HCT116 (cell line): ENCODE measurements around the gene KIF26B. TPM values are rescaled to one million over a fixed set of nuclear protein-coding genes. Genes with fewer than 3 reads are reported as not detected.

Experiments used
- ATAC-seq: fragments of 200-7000 bp; cut with Tn5 transposase; 2 replicates; pipeline ENCODE4 v1.9.1; 2020; ENCODE audit warnings: mild to moderate bottlenecking, moderate library complexity
- BruUV-seq: library from RNA; stranded (reverse); fragments of 400-500 nt; replicated peaks from 2 replicates; lab custom pipeline; 2021; lab: Mats Ljungman, UMichigan
- CTCF ChIA-PET: fragments of 300-600 bp; sonication (Branson Sonifier 250); formaldehyde crosslinking; loops from one replicate; lab custom pipeline; 2021; ENCODE audit warnings: antibody characterized with exemption; lab: Charles Lee
- POLR2A ChIA-PET: fragments of 300-600, 350-600 bp; sonication (Branson Sonifier 250); formaldehyde crosslinking; loops from one replicate; lab custom pipeline; 2021; ENCODE audit warnings: antibody characterized with exemption; lab: Charles Lee
- RAD21 ChIA-PET, 2 experiments: fragments of 300-600 bp; sonication (Branson Sonifier 250); formaldehyde crosslinking; loops; one replicate each; lab custom pipeline; 2023; ENCODE audit warnings: low total read pairs in 2 of 2; ENCODE audit not compliant: uncharacterized antibody in 2 of 2, unreplicated experiment in 2 of 2, low non-redundant PET in 1 of 2; lab: Charles Lee
- DNase-seq: peaks from one replicate; pipeline ENCODE4 v3.0.0-alpha.2; 2010; ENCODE audit warnings: low read depth, low spot score
- H2AFZ ChIP-seq: fragments of 200-600 bp; shearing (Covaris generic), sonication (generic); 2 replicates; pipeline ENCODE4 v1.6.1; 2017; ENCODE audit warnings: low read depth, mixed run types, mixed read lengths, antibody characterized with exemption, low read length; ENCODE audit not compliant: poor library complexity, severe bottlenecking
- H3K27ac ChIP-seq: 2 replicates; pipeline ENCODE4 v1.5.1; 2012; ENCODE audit warnings: low read depth, low read length
- H3K27me3 ChIP-seq: fragments of 200-600 bp; sonication (generic); 2 replicates; pipeline ENCODE4 v1.6.1; 2016; ENCODE audit warnings: mixed run types, low read length, mixed read lengths; ENCODE audit not compliant: insufficient read depth
- H3K36me3 ChIP-seq, 2 experiments: fragments of 200-500 bp in 1 of 2; fragments of 200-600 bp in 1 of 2; sonication (Bioruptor generic) in 1 of 2; sonication (generic) in 1 of 2; 2 replicates each; pipeline versions ENCODE4 v1.5.1 to v1.6.1; 2014 to 2016; ENCODE audit warnings: low read length in 2 of 2, inconsistent platforms in 1 of 2, mixed read lengths in 1 of 2, mixed run types in 1 of 2; ENCODE audit not compliant: insufficient read depth in 2 of 2, control insufficient read depth in 1 of 2
- H3K4me1 ChIP-seq, 2 experiments: fragments of 200-600 bp in 1 of 2; sonication (generic) in 1 of 2; 2 replicates each; pipeline versions ENCODE4 v1.5.1 to v1.6.1; 2012 to 2017; ENCODE audit warnings: low read length in 2 of 2, inconsistent platforms in 1 of 2, mild to moderate bottlenecking in 1 of 2, mixed read lengths in 1 of 2, mixed run types in 1 of 2, moderate library complexity in 1 of 2; ENCODE audit not compliant: insufficient read depth in 2 of 2, control insufficient read depth in 1 of 2
- H3K4me2 ChIP-seq: fragments of 200-600 bp; sonication (generic); 2 replicates; pipeline ENCODE4 v1.6.1; 2017; ENCODE audit warnings: mixed run types, low read length, mixed read lengths
- H3K4me3 ChIP-seq, 2 experiments: fragments of 200-600 bp in 1 of 2; sonication (generic) in 1 of 2; replicated peaks in 1 of 2; 2 replicates each; pipeline ENCODE4 v1.5.1; 2011 to 2016; ENCODE audit warnings: low read length in 2 of 2, control low read depth in 1 of 2, low read depth in 1 of 2, mild to moderate bottlenecking in 1 of 2, mixed read lengths in 1 of 2, mixed run types in 1 of 2
- H3K79me2 ChIP-seq: fragments of 200-600 bp; sonication (generic); 2 replicates; pipeline ENCODE4 v1.6.1; 2017; ENCODE audit warnings: mild to moderate bottlenecking, mixed run types, low read length, moderate library complexity, mixed read lengths; ENCODE audit not compliant: insufficient read depth
- H3K9ac ChIP-seq: fragments of 200-600 bp; sonication (generic); 2 replicates; pipeline ENCODE4 v1.6.1; 2016; ENCODE audit warnings: low read length, mixed read lengths
- H3K9me2 ChIP-seq: fragments of 200-600 bp; sonication (generic), shearing (Covaris generic); 2 replicates; pipeline ENCODE4 v1.6.1; 2017; ENCODE audit warnings: mixed run types, mild to moderate bottlenecking, moderate library complexity; ENCODE audit not compliant: insufficient read depth
- H3K9me3 ChIP-seq, 2 experiments: fragments of 200-500 bp in 1 of 2; fragments of 200-600 bp in 1 of 2; sonication (Bioruptor generic) in 1 of 2; sonication (generic) in 1 of 2; 2 replicates each; pipeline ENCODE4 v1.6.1; 2014 to 2017; ENCODE audit warnings: low read length in 2 of 2, mixed read lengths in 2 of 2, inconsistent platforms in 1 of 2, low read depth in 1 of 2, mild to moderate bottlenecking in 1 of 2, mixed run types in 1 of 2, moderate library complexity in 1 of 2; ENCODE audit not compliant: control insufficient read depth in 1 of 2, insufficient read depth in 1 of 2
- H4K20me1 ChIP-seq: fragments of 200-600 bp; sonication (generic), shearing (Covaris generic); 2 replicates; pipeline ENCODE4 v1.6.1; 2017; ENCODE audit warnings: mixed run types, mild to moderate bottlenecking, moderate library complexity; ENCODE audit not compliant: insufficient read depth
- CEBPB ChIP-seq: IDR thresholded peaks from 2 replicates; pipeline ENCODE4 v1.6.1; 2012; ENCODE audit warnings: low read depth
- CTCF ChIP-seq, 3 experiments: fragments of 200-600 bp in 1 of 3; sonication (generic) in 1 of 3; IDR thresholded peaks in 2 of 3; conservative IDR thresholded peaks in 1 of 3; 2 replicates each; pipeline ENCODE4 v1.5.1; 2012 to 2017; ENCODE audit warnings: low read depth in 2 of 3, low read length in 2 of 3, antibody characterized with exemption in 1 of 3, borderline replicate concordance in 1 of 3, control low read depth in 1 of 3, mild to moderate bottlenecking in 1 of 3, mixed read lengths in 1 of 3, mixed run types in 1 of 3, moderate library complexity in 1 of 3; ENCODE audit not compliant: insufficient read depth in 1 of 3
- EGR1 ChIP-seq: IDR thresholded peaks from 2 replicates; pipeline ENCODE4 v1.6.1; 2012; ENCODE audit warnings: low read depth
- EZH2 ChIP-seq: fragments of 200-600 bp; sonication (generic); IDR thresholded peaks from 2 replicates; pipeline ENCODE4 v1.6.1; 2017; ENCODE audit warnings: antibody characterized with exemption, mixed run types
- JUND ChIP-seq: IDR thresholded peaks from 2 replicates; pipeline ENCODE4 v1.6.1; 2012
- POLR2AphosphoS5 ChIP-seq: IDR thresholded peaks from 2 replicates; pipeline ENCODE4 v1.6.1; 2011; ENCODE audit warnings: mild to moderate bottlenecking, low read depth, low read length, moderate library complexity
- SIN3A ChIP-seq: IDR thresholded peaks from 2 replicates; pipeline ENCODE4 v1.6.1; 2012; ENCODE audit warnings: low read depth
- SP1 ChIP-seq: IDR thresholded peaks from 2 replicates; pipeline ENCODE4 v1.6.1; 2012; ENCODE audit warnings: low read depth
- TCF7L2 ChIP-seq: IDR thresholded peaks from 2 replicates; pipeline ENCODE4 v1.7.0; 2011; ENCODE audit warnings: borderline replicate concordance, inconsistent platforms; ENCODE audit not compliant: insufficient read depth, insufficient read length; ENCODE audit errors: extremely low read depth
- ZBTB33 ChIP-seq: IDR thresholded peaks from 2 replicates; pipeline ENCODE4 v1.6.1; 2011; ENCODE audit warnings: mild to moderate bottlenecking, low read length, moderate library complexity; ENCODE audit not compliant: insufficient replicate concordance; ENCODE audit errors: extremely low read depth
- ZFX ChIP-seq: fragments of 450-650 bp; IDR thresholded peaks from 2 replicates; pipeline ENCODE4 v1.6.1; 2017
- ZNF274 ChIP-seq: fragments of 200-500 bp; sonication (Bioruptor generic); IDR thresholded peaks from 2 replicates; pipeline ENCODE4 v1.6.1; 2014; ENCODE audit warnings: mild to moderate bottlenecking, low read depth, low read length, inconsistent platforms
- intact Hi-C: fragments of 100-400 bp; cut with micrococcal nuclease; formaldehyde crosslinking; loops from 2 replicates; pipeline ENCODE4 v1.10.0; 2022
- total RNA-seq: library from RNA; stranded (reverse); gene quantifications from one replicate; pipeline ENCODE4 v1.2.1, GENCODE V29; 2021; ENCODE audit not compliant: unreplicated experiment

Gene KIF26B
- total RNA-seq, 1 experiment from 2014 or later, result 0.49 TPM

GRCh38 chr1:245516284-245516759, 361.5 kb downstream of the KIF26B start:
- no peaks in the 10 kb centered on the region for H4K20me1 ChIP-seq

GRCh38 chr1:245520611-245521010, 365.8 kb downstream of the KIF26B start:
- H3K27ac ChIP-seq, result no peak overlapping the region
- no peaks in the 10 kb centered on the region for H3K36me3 ChIP-seq
- BruUV-seq, result no TSS peak
- ChIA-PET CTCF (no interaction called here), POLR2A (no interaction called here), RAD21 (no interaction called here)
- no peaks in the 10 kb centered on the region for H3K4me1 ChIP-seq
- no peaks in the 10 kb centered on the region for H3K9me2 ChIP-seq
- no peak for DNase-seq
- no peaks in the 10 kb centered on the region for H3K9me3 ChIP-seq
- H3K27me3 ChIP-seq, result peaks cover 15% of the 10 kb centered on the region; the same call in 1 of the 2 replicates
- no peak overlapping the region for H2AFZ ChIP-seq
- H4K20me1 ChIP-seq, result no peaks in the 10 kb centered on the region
- no peak for ATAC-seq
- intact Hi-C loops, result no loop called here
- H3K4me2 ChIP-seq, result no peak overlapping the region
- H3K79me2 ChIP-seq, result no peaks in the 10 kb centered on the region
- no peak overlapping the region for H3K4me3 ChIP-seq
- H3K9ac ChIP-seq, result no peak overlapping the region
- TF ChIP-seq ZFX, result no peak
- TF ChIP-seq SIN3A, result no peak
- no peak for TF ChIP-seq EGR1
- TF ChIP-seq ZNF274, result no peak
- no peak for TF ChIP-seq ZBTB33
- no peak for TF ChIP-seq TCF7L2
- TF ChIP-seq SP1, result no peak
- no peak for TF ChIP-seq EZH2
- no peak for TF ChIP-seq POLR2AphosphoS5
- TF ChIP-seq JUND, result no peak
- no peak for TF ChIP-seq CEBPB

More at GRCh38 chr1:245516284-245516759, 361.5 kb downstream of the KIF26B start:
- ChIA-PET CTCF (no interaction called here), POLR2A (no interaction called here)
- intact Hi-C loops, result loop anchor here (1.0 kb wide), 1 partner anchor 12 kb away; no protein-coding TSS in a partner anchor
- H3K9ac ChIP-seq, result no peak overlapping the region
- H3K9me2 ChIP-seq, result no peaks in the 10 kb centered on the region
- H3K4me1 ChIP-seq, result no peaks in the 10 kb centered on the region
- no peaks in the 10 kb centered on the region for H3K36me3 ChIP-seq
- TF ChIP-seq CTCF (IDR thresholded peaks at IDR 0.05 in 2 of 3, conservative IDR thresholded peaks at IDR 0.05 in 1 of 3; ENCODE audit: borderline replicate concordance in 1 of 3, insufficient read depth in 1 of 3, low read depth in 2 of 3, low read length in 2 of 3) (peak in 2 of 3 experiments; percentile 17 to 36; a peak in 3 of 6 replicates), JUND (no peak)
- TF ChIP-seq, all 23 proteins: peak for 1
- Histone ChIP-seq H3K9me3 (no peaks in the 10 kb centered on the region), H3K27me3 (peaks cover 13% of the 10 kb centered on the region), H3K27ac (no peak overlapping the region), H3K4me3 (no peak overlapping the region), H2AFZ (no peak overlapping the region), H3K79me2 (no peaks in the 10 kb centered on the region), H3K4me2 (no peak overlapping the region)
- no TSS peak for BruUV-seq
- DNase-seq (no peak), ATAC-seq (no peak; the same call in 1 of the 2 replicates)
- RAD21 ChIA-PET, result no interaction called here
